Breast epithelium (tissue), 3 donors: ENCODE data around the gene STXBP5.

ENCODE experiments used
- POLR2A ChIP-seq: fragments of 450-650 bp; IDR thresholded peaks from one replicate; pipeline ENCODE4 v1.6.1; 2016; ENCODE audit warnings: antibody characterized with exemption, mild to moderate bottlenecking, moderate library complexity
- POLR2AphosphoS5 ChIP-seq, 3 donors: sonication (generic); formaldehyde crosslinking; IDR thresholded peaks; one replicate each; pipeline ENCODE4 v1.6.1; 2017; ENCODE audit warnings: antibody characterized with exemption in 3 of 3

- TF ChIP-seq POLR2A (no peak), POLR2AphosphoS5 (IDR thresholded peaks at IDR 0.05) (no peak)
These were observed 118.3 kb downstream of the STXBP5 start for GRCh38 chr6:147322299-147323162.
